Common myeloid progenitor, CD34-positive (primary cell): ENCODE results near the gene KRT79.

Experiments used
- CTCF ChIA-PET: fragments of 350-600 bp; sonication (Branson Sonifier 250); formaldehyde crosslinking; loops from one replicate; lab custom pipeline; 2021; ENCODE audit warnings: antibody characterized with exemption; lab: Charles Lee
- POLR2A ChIA-PET: fragments of 350-600 bp; sonication (Branson Sonifier 250); formaldehyde crosslinking; loops from one replicate; lab custom pipeline; 2021; ENCODE audit warnings: antibody characterized with exemption; lab: Charles Lee
- DNase-seq, 3 donors: peaks; one replicate each; pipeline versions ENCODE4 v3.0.0 to v3.0.0-alpha.2; 2013
- H3K27ac ChIP-seq, 2 experiments: 1 replicate in 1 of 2; 2 replicates in 1 of 2; pipeline ENCODE4 v1.7.0; 2013; ENCODE audit warnings: inconsistent platforms in 2 of 2, low read length in 2 of 2, mild to moderate bottlenecking in 2 of 2, low read depth in 1 of 2, moderate library complexity in 1 of 2; ENCODE audit not compliant: severe bottlenecking in 2 of 2, insufficient read depth in 1 of 2, poor library complexity in 1 of 2
- H3K27me3 ChIP-seq, 5 experiments: replicated peaks in 2 of 5; 1 replicate in 3 of 5; 2 replicates in 2 of 5; pipeline versions ENCODE4 v1.6.1 to v1.7.0; 2013; ENCODE audit warnings: low read length in 4 of 5, mild to moderate bottlenecking in 2 of 5, moderate library complexity in 2 of 5, inconsistent platforms in 1 of 5; ENCODE audit not compliant: insufficient read depth in 5 of 5, control insufficient read depth in 4 of 5
- H3K36me3 ChIP-seq, 4 experiments: 1 replicate in 2 of 4; 2 replicates in 2 of 4; pipeline versions ENCODE4 v1.6.1 to v1.7.0; 2013; ENCODE audit warnings: low read length in 3 of 4, control low read depth in 1 of 4, mild to moderate bottlenecking in 1 of 4; ENCODE audit not compliant: control insufficient read depth in 4 of 4, insufficient read depth in 4 of 4
- H3K4me1 ChIP-seq, 4 experiments: 1 replicate in 3 of 4; 2 replicates in 1 of 4; pipeline versions ENCODE4 v1.6.1 to v1.7.1; 2013; ENCODE audit warnings: low read length in 3 of 4, mild to moderate bottlenecking in 3 of 4, control low read depth in 1 of 4, inconsistent platforms in 1 of 4, moderate library complexity in 1 of 4; ENCODE audit not compliant: control insufficient read depth in 4 of 4, insufficient read depth in 4 of 4; ENCODE audit errors: control extremely low read depth in 1 of 4
- H3K4me3 ChIP-seq, 7 experiments: 1 replicate in 4 of 7; 2 replicates in 3 of 7; pipeline versions ENCODE4 v1.5.1 to v1.7.0; 2013; ENCODE audit warnings: mild to moderate bottlenecking in 7 of 7, low read length in 6 of 7, moderate library complexity in 6 of 7, inconsistent platforms in 2 of 7, low read depth in 2 of 7, control low read depth in 1 of 7; ENCODE audit not compliant: insufficient read depth in 4 of 7, control insufficient read depth in 1 of 7; ENCODE audit errors: extremely low read depth in 1 of 7
- H3K9me3 ChIP-seq, 5 experiments: 1 replicate in 4 of 5; 2 replicates in 1 of 5; pipeline versions ENCODE4 v1.6.1 to v1.7.1; 2013; ENCODE audit warnings: low read length in 4 of 5, mild to moderate bottlenecking in 2 of 5, inconsistent platforms in 1 of 5, low read depth in 1 of 5, moderate library complexity in 1 of 5; ENCODE audit not compliant: control insufficient read depth in 4 of 5, insufficient read depth in 2 of 5; ENCODE audit errors: control extremely low read depth in 1 of 5
- WGBS: methylation state at CpG from one replicate; pipeline ENCODE4 v1.1.5; 2013; ENCODE audit not compliant: insufficient coverage; 5-methylcytosine and 5-hydroxymethylcytosine counted together

Gene KRT79

DNA sequence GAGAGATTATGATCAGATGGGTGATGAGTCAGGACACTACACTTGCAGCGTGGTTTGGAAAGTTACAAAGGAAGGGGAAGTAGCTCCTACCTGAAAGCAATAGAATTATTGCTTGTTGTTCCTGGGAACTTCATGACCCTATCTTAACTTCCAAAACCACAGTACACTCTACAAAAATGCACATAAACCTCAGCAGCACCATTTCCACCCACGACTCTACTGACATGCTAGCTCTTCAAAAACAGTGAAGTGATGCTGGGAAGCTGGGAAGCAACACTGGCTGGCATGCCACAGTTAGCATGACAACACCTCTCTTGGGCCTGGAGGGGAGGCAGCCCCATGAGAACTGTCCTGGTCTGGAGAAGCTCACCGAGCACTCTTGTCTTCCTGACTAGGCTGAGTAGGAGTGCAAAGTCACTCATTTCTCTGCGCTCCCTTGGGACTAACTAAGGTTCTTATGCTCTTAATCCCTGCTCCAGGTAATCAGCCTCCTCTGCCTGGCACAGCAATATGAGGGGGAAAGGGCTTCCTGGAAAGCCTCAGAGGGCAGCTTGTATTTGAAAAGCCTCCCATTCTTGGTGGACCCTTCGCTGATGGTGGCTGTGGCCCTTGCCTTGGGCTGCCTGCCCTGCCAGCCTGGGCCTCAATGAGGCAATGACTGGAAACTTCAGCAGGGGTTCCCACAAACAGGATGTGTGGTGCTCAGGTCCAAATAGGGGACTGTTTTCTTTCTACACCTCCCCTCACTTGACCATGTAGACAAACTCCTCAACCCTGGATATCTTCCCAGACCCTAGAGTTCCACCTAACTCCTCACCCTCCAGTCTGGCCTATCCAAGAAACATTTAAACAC lies 39.4 kb downstream of the KRT79 start:
- H3K36me3 ChIP-seq: no peaks in the 10 kb centered on the region
- H3K9me3 ChIP-seq: no peaks in the 10 kb centered on the region
- peaks cover 0 to 16% (median 15%) of the 10 kb centered on the region in 5 experiments for H3K27me3 ChIP-seq
- peaks cover 0 to 17% (median 2%) of the 10 kb centered on the region in 4 experiments for H3K4me1 ChIP-seq
- 90% methylated on average over 4 of the region's 5 CpGs for WGBS
- DNase-seq: peak in 1 of 3 donors; percentile 5
- ChIA-PET CTCF (interaction anchor here (2.3 to 2.4 kb wide), 2 partner anchors 14 to 17 kb away, joined by 7 to 9 read pairs; partner anchors contain the start of gene KRT76), POLR2A (no interaction called here)
- H3K4me3 ChIP-seq: no peak overlapping the region
- H3K27ac ChIP-seq: no peak overlapping the region

DNA sequence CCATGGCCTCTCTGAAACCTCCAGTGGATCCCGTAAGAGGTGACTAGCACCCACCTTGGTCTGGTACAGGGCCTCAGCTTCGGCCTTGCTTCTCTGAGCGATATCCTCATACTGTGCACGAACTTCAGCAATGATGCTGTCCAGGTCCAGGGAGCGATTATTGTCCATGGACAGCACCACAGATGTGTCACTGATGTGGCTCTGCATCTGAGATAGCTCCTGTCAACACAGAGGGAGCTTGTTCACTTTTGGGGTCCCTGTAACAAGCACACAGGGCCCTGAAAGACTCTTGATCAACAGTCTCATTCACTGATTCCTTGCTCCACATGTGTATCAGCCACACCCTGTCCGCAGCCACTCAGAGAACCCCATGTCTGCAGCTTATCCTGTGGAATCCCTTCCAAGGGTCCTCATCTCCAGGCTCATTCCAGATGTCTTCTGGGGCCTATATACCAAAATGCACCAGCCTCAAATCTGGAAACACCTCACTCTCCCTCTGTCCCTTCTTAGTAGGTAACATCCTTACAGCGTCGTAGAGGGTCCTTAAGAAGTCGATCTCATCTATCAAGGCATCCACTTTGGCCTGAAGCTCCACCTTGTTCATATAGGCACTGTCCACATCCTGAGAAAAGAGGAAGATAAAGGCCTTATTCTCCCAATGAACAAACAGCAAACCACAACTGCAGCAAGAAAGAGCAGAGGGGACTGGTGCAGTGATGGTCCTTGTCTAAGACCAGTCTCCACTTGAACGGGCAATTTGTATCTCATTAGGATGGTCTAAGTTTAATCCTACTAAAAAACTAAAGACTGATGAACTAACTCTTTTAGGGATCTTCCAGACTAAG lies 41.7 kb downstream of the KRT79 start:
- H3K4me1 ChIP-seq: peaks cover 0 to 18% (median 2%) of the 10 kb centered on the region in 4 experiments
- no peak overlapping the region for H3K4me3 ChIP-seq
- ChIA-PET CTCF (no interaction called here), POLR2A (no interaction called here)
- H3K27me3 ChIP-seq: peaks cover 0 to 36% (median 17%) of the 10 kb centered on the region in 5 experiments
- H3K27ac ChIP-seq: no peak overlapping the region
- 84% methylated on average over 7 of the region's 10 CpGs for WGBS
- H3K9me3 ChIP-seq: no peaks in the 10 kb centered on the region
- DNase-seq: peak in 2 of 3 donors; percentile 39 to 43
- H3K36me3 ChIP-seq: no peaks in the 10 kb centered on the region

DNA sequence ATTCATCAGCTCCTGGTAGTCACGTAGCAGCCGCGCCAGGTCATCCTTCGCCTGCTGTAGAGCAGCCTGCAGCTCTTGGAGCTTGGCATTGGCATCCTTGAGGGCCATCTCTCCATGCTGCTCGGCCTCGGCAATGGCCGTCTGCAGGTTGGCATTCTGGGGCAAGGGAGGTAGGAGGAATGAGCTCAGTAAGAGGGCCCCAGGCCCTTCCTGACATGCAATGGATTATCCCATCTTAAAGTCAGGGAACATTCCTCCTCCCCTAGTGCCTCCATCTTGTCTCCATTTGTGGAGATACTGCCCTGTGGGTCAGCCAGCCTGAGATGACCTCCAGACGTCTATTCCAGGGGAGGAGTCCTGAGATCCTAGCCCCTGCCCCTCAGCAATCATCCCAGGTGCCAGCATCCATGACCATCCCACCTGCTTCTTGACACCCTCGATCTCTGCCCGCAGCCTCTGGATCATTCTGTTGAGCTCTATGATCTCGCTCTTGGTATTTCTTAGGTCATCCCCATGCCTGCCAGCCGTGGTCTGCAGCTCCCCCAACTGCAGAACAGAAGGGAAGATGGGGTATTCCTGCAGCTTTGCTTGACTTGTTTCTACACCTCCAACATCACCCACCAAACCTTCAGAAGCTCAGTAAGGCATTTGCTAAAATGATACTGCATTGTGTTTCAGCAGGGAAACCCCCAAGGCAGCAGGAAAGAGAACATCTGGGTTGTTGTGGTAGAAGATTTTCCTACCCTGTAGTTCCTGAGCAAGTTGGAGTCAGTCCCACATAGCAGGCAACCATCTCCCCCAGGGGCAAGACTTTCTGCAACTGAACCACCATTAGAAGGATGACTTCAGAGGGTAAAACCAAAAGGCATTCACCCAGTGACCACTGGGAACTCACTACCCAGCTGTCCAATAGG lies 42.6 kb downstream of the KRT79 start:
- CTCF ChIA-PET: no interaction called here

DNA sequence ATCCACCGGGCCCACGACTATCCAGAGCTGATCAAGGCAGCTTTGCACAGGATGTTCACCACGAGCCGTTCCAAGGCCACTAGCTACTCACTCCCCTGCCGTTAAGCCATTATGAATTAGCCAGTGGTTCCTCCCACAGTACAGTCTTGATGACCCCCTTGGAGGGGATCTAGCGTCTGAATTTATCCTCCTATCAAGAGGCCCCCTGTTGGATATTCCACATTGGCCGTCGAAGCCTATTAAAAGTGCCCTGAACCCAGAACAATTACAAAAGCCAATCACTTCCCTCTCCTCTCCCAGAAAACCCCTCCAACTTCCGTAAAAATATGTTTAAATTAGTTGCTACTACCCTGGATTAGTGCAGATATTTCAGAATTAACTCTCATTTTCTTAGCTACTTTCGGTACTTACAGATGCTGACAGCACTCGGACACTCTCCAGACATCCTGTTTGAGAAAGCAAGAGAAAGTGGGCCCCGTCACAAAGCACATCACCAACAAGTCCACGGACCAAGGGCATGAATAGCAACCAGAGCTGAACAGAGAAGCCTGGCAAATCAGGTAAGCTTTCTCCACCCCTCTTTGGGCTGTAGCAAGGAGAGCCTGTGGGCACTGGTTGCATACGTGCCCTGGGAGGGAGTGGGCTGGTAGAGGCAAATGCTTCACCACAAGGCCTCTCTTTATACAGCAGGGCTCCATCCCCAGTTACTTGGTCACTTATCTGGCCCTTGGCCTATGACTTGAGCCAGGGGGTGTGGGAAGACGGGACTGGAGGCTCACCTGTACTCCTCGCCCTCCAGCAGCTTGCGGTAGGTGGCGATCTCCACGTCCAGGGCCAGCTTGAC lies 43.5 kb downstream of the KRT79 start:
- no peak overlapping the region for H3K27ac ChIP-seq
- CTCF ChIA-PET: interaction anchor here (2.0 kb wide), 1 partner anchor 18 kb away, joined by 5 read pairs; no protein-coding TSS in a partner anchor
- H3K9me3 ChIP-seq: no peaks in the 10 kb centered on the region
- peaks cover 2 to 44% (median 21%) of the 10 kb centered on the region in 5 experiments for H3K27me3 ChIP-seq
- no peak overlapping the region for H3K4me3 ChIP-seq
- H3K4me1 ChIP-seq: peaks cover 0 to 18% (median 2%) of the 10 kb centered on the region in 4 experiments
- WGBS: 82% methylated on average over 17 of the region's 19 CpGs
- no peak for DNase-seq
- no peaks in the 10 kb centered on the region for H3K36me3 ChIP-seq
- POLR2A ChIA-PET: no interaction called here

More for the DNA sequence above, 42.6 kb downstream of the KRT79 start:
- Histone ChIP-seq H3K4me1 (peaks cover 0 to 18% (median 2%) of the 10 kb centered on the region in 4 experiments), H3K9me3 (no peaks in the 10 kb centered on the region), H3K36me3 (no peaks in the 10 kb centered on the region), H3K27ac (no peak overlapping the region), H3K27me3 (peaks cover 0 to 44% (median 18%) of the 10 kb centered on the region in 5 experiments), H3K4me3 (no peak overlapping the region)
- POLR2A ChIA-PET: no interaction called here
- WGBS: 95% methylated on average over 12 of the region's 12 CpGs
- DNase-seq: peak in 2 of 3 donors; percentile 5 to 9

DNA sequence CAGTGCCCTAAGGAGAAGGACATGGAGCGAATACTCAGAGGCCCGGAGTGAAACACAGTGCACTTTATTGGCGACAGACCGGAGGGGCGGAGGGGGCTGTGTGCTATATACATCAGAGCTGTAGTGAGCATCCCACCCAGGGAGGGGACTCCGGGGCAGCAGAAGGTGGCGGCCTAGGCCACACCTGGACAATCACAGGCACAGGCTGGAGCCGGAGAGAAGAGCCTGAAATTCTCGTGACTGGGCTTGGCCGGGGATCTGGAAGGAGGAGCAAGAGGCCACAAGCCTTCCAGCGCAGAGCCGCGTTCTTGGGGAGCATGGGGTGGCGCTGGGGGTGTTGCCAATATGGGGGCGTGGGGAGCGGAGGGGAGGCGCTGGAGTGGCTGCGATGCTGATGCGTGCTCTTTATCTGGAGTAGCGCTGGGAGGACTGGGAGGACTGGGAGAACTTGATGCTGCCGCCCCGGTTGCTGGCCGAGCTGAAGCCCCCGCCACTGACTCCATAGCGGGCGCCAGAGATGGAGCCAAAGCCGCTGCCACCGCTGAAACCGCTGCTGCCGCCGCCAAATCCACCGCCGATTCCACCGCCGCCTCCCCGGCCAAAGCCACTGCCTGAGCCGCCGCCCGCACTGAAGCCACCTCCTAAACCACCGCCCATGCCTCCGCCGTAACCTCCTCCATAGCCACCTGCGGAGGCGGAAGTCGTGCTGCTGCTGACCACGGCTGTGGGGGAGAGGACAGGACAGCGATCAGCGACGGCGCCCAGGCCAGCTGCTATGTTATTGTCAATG lies 44.3 kb downstream of the KRT79 start:
- ChIA-PET POLR2A (no interaction called here), CTCF (interaction anchor here (1.2 to 2.0 kb wide), 2 partner anchors 17 to 82 kb away, joined by 3 to 5 read pairs; no protein-coding TSS in a partner anchor)
- Histone ChIP-seq H3K36me3 (no peaks in the 10 kb centered on the region), H3K9me3 (no peaks in the 10 kb centered on the region), H3K27me3 (peaks cover 2 to 44% (median 22%) of the 10 kb centered on the region in 5 experiments), H3K4me3 (no peak overlapping the region), H3K27ac (no peak overlapping the region), H3K4me1 (peaks cover 0 to 18% (median 2%) of the 10 kb centered on the region in 4 experiments)
- 27% methylated on average over 41 of the region's 50 CpGs for whole genome bisulfite sequencing
- DNase-seq: peak in 2 of 3 donors; percentile 14 to 30
